SIG-M5 (cell line): ENCODE results near the gene DNAAF2.
A peak's percentile ranks its signal among the peaks of the same experiment; 100 is the strongest.
"Not testable (repeated sequence)": the region's sequence is repeated elsewhere in the genome, so short reads cannot be mapped to it uniquely, and the experiment has no call there.

Experiments used
- DNase-seq: peaks from one replicate; lab custom pipeline; 2025; lab: John Stamatoyannopoulos, UW

DNAAF2 gene

DNA sequence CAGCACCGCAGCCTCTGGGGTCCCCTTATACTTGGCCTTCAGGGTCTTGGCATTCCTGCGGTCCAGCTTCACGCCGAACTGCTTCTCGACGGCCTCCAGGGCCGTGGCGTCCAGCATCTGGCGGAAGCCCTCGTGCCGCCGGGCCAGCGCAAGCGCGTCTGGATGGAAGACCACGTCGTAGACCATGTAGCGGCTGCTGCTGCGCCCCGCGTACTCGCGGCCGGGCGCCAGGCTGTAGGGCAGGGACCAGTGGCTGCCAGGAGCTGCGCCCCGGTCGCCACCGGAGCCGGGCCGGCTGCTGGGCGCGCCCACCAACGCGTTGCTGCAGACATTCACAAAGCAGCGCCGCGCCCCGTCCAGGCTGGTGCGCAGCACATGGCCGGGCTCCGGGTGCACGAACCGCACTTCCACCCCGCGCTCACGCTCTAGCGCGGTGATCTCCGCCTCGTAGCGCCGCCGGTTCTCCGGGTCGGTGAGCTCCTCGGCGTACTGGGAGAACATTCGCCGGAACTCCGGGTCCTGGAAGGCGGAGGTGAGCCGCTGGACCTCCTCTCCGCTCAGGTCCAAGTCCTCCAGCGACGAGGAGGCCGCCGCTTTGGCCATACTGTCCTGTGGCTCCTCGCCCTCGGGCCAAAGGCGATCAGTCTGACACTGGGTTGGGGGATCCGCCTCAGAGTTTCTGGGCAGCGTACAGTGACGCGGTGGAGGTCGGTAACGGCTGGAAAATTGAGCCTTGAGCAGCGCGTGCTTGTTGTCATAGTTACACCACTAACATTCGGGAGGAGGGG is at the start of gene DNAAF2:
Gene DNAAF2, minus strand, starts transcription at position 698 of the 788 bp plus-strand sequence. Its CDS starts 95 bp downstream, at position 603.
- no peak for DNase-seq

DNA sequence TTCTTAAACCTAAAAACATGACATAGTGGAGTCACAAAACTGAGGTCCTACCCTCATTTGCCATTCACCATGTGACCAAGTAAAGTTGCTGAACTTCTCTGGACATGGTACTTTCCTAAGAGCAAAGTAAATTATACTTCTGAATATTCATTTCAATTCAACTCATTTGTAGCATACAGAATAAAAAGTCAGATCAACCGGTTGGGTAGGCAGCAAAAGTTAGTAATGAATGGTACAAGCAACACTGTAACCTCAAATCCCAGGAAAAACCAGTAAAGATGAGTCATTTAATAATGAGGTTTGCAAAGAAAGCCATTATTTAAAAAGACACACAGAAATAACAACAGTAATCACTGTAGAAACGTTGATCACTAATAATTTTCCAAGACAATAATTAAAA is 44.2 kb upstream of the DNAAF2 start:
- DNase-seq = no peak

GRCh38 chr14:49677643-49678042 is 42.6 kb upstream of the DNAAF2 start:
- DNase-seq = no peak

DNA sequence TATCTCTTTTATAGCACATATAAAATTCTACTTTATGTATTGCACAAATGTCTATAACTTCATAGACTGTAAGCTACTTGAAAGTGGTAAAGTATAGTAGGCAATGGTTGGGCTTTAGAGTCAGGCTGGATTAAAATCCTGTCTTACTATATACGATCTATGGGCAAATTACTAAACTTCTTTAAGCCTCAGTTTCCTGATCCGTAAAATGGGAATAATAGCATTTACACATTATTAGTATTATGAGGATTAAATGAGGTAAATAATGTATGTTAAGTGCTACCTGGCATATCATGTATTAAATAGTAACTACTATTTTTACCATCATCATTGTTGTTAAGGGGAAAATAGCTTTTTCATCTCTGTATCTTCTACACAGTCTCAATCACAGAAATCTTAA is 38.5 kb upstream of the DNAAF2 start:
- DNase-seq = no peak

DNA sequence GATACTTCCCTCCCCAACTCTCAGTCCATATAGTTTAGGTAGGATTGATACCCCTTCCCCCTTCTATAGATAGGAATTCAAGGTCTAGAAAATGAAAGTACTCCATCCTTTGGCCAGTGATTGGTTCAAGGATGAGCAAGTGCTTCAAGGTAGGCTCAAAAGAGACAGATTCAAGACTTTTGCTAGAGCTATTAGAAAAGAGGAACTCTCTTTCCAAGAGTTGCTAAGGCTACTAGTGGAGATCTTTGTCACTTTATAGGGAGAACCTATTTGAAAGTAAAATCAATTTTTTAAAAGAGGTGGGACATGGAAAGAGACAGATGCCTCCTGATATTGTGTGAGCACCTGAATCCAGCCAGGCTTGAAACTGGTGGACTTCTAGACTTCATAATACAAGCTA is 35.4 kb upstream of the DNAAF2 start:
- no peak for DNase-seq

- DNase-seq = no peak
These were observed 24.7 kb upstream of the DNAAF2 start for GRCh38 chr14:49659526-49660455.

GRCh38 chr14:49657500-49657899 is 22.5 kb upstream of the DNAAF2 start:
- not testable (repeated sequence) for DNase-seq

GRCh38 chr14:49654511-49654910 is 19.5 kb upstream of the DNAAF2 start:
- no peak for DNase-seq

DNA sequence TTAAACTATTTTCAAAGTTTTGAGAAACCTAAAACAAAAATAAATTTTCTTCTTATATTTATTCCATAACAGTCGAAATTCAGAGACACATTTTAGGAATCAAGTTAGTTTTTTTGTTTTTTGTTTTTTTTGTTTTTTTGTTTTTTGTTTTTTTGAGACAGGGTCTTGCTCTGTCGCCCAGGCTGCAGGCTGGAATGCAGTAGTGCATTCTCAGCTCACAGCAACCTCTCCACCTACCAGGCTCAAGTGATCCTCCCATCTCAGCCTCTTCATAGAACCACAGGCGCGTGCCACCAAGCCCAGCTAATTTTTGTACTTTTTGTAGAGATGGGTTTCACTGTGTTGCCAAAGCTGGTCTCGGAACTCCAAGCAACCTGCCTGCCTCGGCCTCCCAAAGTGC is 18.5 kb upstream of the DNAAF2 start:
- no peak for DNase-seq

GRCh38 chr14:49642163-49642562 is 7.1 kb upstream of the DNAAF2 start:
- no peak for DNase-seq

GRCh38 chr14:49641697-49642129 is 6.7 kb upstream of the DNAAF2 start:
- no peak for DNase-seq

DNA sequence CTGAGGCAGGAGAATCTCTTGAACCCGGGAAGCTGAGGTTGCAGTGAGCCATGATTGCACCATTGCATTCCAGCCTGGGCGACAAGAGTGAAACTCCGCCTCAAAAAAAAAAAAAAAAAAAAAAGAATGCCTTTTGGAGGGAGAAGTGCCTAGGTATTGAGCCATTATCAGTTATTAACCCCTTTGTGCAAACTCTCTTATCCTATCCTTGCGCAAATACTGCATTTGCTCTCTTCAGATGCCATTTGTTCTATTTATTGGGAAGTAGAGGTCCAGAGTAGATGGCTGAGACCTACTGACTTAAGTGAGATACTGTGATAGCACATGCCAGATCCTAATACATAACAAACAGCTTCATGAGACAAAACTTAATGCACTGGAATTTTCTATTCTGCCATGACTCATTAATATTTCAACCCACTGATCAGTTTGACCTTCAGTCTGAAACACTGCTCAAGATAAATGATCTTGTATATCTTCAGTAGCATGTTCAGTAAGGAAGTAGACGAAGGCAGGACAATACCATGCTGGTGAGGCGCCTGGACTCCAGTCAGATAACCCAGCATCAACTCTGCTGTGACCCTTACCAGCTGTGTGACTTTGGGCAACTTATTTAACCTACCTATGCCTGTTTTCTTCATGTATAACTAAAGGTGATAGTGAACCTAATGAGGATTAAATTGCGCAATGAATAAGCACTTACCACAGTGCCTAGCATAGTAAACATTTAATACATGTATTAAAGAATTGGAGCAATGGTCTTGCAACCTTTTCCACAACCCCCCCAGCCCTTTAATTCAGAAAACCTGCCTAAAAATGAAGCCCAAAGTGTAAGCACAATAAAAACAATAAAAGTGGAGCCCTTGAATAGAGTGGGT is 5.7 kb upstream of the DNAAF2 start:
- DNase-seq = no peak

- DNase-seq = no peak
These were observed 2.6 kb upstream of the DNAAF2 start for GRCh38 chr14:49637534-49638078.

DNA sequence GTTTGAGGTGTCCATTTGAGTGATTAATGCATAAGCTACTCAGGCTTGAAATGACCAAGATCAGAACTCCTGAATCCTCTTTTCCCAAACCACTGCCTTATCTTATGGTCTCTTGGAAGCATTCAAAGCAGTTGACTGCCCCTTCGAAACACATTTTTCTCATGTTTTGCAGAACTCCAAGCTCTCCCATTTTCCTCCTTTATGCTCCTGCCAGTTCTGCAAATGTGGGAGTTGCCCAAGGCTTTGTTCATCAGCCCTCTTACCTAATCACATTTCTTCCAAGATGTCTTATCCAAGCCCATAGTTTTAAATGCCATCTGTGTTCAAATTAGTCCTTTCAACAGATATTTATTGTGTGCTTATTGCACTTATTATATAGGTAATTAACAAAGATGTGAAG is 1.8 kb upstream of the DNAAF2 start:
- DNase-seq = no peak

DNA sequence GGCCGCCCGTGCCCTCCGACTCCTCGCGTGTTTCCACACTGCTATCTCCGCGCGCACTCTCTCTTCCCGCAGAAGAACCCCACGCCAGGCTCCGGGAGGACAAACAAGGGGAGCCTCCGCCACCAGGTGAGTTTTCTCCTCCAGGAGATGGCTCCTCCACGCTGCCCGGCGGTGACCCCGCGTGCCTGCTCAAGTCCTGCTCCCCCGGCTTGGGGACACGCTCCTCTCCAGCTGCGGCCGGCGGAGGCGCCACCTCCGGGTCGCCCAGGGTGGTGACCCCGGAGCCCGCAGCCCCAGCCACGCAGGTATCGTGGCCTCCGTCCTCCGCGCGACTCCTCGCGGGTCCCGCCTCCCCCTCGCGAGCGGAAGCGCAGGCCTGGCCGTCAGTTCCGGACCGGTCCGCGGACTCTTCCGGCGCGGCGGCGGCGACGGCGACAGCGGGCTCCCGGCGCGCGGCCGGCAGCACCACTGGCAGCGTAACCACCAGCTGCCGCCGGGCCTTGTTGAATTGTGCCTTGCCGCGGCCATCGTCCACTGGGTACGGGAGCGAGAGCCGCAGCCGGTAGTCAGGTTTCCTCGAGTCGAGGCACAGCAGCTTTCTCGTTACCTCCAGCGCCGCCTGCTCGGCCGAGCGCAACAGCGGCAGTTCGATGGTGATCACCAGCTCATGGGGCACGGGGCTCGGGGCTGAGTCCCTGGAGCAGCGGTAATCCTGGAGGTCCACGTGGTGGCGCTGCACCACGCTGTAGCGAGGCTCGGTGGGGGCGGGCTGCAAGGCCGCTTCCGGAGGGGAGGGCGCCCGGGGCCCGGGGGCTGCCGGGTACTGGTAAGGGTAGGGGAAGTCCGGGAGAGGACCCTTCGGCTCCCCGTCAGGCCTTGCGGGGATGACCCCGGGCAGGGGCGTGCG is 1.2 kb downstream of the DNAAF2 start:
- peak; percentile 63 for DNase-seq

DNA sequence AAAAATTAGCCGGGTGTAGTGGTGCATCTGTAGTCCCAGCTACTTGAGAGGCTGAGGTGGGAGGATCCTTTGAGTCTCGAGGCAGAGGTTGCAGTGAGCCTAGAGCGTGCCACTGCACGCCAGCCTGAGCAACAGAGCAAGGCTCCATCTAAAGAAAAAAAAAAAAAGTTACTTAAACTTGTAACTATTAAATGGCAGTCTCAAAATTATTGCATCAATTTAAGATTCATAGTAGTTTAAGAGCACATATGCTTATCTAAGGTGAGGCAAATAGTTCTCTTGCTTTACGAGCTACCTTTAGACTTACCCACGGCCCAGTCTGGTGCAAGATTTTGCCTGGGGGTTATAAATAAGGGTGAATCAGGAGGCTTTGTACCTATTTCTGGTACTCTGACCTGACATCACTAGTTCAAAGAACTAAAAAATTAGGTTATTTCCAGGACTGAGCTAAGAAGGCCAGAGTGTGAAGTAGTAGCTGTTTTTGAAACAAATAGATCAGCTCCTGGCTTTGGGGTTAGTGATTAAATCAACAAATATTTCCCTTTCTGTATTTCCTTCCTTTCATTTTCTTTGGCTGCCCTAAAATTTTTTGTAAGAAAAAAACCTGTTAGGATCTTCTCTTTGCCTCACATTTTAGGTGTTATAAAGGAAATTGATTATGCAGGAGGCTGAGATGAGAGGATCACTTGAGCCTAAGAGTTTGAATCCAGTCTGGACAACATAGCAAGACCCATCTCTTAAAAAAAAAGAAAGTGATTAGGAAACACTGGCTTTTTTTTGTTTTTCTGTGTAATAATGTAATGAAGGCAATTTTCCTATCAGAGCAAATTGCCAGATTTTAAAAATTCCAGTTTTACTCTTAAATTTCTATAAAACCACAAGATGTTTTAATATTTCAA is 10.9 kb downstream of the DNAAF2 start:
- no peak for DNase-seq

DNA sequence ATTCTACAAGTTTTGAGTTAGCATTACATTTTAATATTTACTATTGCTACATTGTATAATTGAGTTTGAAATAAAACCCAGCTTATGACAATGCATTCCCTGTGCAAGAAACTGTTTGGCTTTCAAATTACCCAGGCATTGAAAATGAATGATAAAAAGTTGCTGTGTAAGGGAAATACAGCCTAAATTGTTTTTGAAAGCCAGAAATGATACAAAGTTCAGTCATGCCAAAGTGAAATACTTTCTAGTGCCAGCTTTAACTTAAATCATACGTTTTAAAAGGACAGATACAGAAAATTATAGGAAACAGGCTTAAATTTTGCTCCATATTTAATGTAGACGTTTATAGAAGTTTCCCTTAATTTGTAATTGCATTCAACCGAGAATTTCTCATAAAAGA is 11.7 kb downstream of the DNAAF2 start:
- no peak for DNase-seq

GRCh38 chr14:49622022-49622607 is 12.9 kb downstream of the DNAAF2 start:
- DNase-seq = no peak
